Calu3 (cell line): ENCODE measurements around the gene KIF19. TPM values are rescaled to one million over a fixed set of nuclear protein-coding genes. Genes with fewer than 3 reads are reported as not detected.

Experiments
- BruUV-seq: library from RNA; stranded (reverse); fragments of 400-500 nt; replicated peaks from 2 replicates; lab custom pipeline; 2021; lab: Mats Ljungman, UMichigan
- CTCF ChIA-PET: fragments of 300-600 bp; sonication (Branson Sonifier 250); formaldehyde crosslinking; loops from one replicate; lab custom pipeline; 2022; ENCODE audit warnings: antibody characterized with exemption; lab: Charles Lee
- DNase-seq: peaks from one replicate; pipeline ENCODE4 v3.0.0; 2022
- H3K27ac Mint-ChIP-seq: one replicate; pipeline ENCODE4 v1.8.0; 2022; ENCODE audit warnings: mixed read lengths; ENCODE audit not compliant: unreplicated experiment
- H3K27me3 Mint-ChIP-seq: one replicate; pipeline ENCODE4 v1.8.0; 2022; ENCODE audit warnings: mixed read lengths; ENCODE audit not compliant: unreplicated experiment
- H3K36me3 Mint-ChIP-seq: one replicate; pipeline ENCODE4 v1.8.0; 2022; ENCODE audit warnings: mild to moderate bottlenecking, moderate library complexity, mixed read lengths; ENCODE audit not compliant: insufficient read depth, unreplicated experiment
- H3K4me1 Mint-ChIP-seq: one replicate; pipeline ENCODE4 v1.8.0; 2022; ENCODE audit warnings: mild to moderate bottlenecking, low read depth, mixed read lengths; ENCODE audit not compliant: unreplicated experiment
- H3K4me3 Mint-ChIP-seq: one replicate; pipeline ENCODE4 v1.8.0; 2022; ENCODE audit warnings: mild to moderate bottlenecking, low read depth, moderate library complexity, mixed read lengths; ENCODE audit not compliant: unreplicated experiment
- H3K9me3 Mint-ChIP-seq: one replicate; pipeline ENCODE4 v1.8.0; 2022; ENCODE audit warnings: low read depth, mixed read lengths; ENCODE audit not compliant: unreplicated experiment
- intact Hi-C: fragments of 100-400 bp; cut with micrococcal nuclease; formaldehyde crosslinking; loops from one replicate; pipeline ENCODE4 v1.10.0; 2022; ENCODE audit not compliant: unreplicated experiment
- total RNA-seq: library from RNA; stranded (reverse); gene quantifications from 2 replicates; pipeline ENCODE4 v1.2.3, GENCODE V29; 2022
- TF ChIP-seq, protein P1 (sequence below): fragments of 200-600 bp; IDR thresholded peaks from one replicate; pipeline ENCODE4 v1.8.0; 2022; ENCODE audit warnings: antibody characterized with exemption; ENCODE audit not compliant: unreplicated experiment

Gene KIF19
- total RNA-seq, 1 experiment from 2014 or later, result not detected

GRCh38 chr17:74305865-74306654 lies 20.0 kb upstream of the KIF19 start:
- intact Hi-C loops, result no loop called here
- Mint-ChIP-seq H3K4me1 (no peaks in the 10 kb centered on the region), H3K4me3 (no peak overlapping the region), H3K27ac (no peak overlapping the region), H3K27me3 (peaks cover 51% of the 10 kb centered on the region), H3K9me3 (no peaks in the 10 kb centered on the region), H3K36me3 (no peaks in the 10 kb centered on the region)
- CTCF ChIA-PET, result interaction anchor here (0.7 kb wide), 1 partner anchor 10 kb away, joined by 3 read pairs; no protein-coding TSS in a partner anchor
- no peak for DNase-seq
- TF ChIP-seq, protein P1, sequence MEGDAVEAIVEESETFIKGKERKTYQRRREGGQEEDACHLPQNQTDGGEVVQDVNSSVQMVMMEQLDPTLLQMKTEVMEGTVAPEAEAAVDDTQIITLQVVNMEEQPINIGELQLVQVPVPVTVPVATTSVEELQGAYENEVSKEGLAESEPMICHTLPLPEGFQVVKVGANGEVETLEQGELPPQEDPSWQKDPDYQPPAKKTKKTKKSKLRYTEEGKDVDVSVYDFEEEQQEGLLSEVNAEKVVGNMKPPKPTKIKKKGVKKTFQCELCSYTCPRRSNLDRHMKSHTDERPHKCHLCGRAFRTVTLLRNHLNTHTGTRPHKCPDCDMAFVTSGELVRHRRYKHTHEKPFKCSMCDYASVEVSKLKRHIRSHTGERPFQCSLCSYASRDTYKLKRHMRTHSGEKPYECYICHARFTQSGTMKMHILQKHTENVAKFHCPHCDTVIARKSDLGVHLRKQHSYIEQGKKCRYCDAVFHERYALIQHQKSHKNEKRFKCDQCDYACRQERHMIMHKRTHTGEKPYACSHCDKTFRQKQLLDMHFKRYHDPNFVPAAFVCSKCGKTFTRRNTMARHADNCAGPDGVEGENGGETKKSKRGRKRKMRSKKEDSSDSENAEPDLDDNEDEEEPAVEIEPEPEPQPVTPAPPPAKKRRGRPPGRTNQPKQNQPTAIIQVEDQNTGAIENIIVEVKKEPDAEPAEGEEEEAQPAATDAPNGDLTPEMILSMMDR, result no peak
- BruUV-seq, result no TSS peak

DNA sequence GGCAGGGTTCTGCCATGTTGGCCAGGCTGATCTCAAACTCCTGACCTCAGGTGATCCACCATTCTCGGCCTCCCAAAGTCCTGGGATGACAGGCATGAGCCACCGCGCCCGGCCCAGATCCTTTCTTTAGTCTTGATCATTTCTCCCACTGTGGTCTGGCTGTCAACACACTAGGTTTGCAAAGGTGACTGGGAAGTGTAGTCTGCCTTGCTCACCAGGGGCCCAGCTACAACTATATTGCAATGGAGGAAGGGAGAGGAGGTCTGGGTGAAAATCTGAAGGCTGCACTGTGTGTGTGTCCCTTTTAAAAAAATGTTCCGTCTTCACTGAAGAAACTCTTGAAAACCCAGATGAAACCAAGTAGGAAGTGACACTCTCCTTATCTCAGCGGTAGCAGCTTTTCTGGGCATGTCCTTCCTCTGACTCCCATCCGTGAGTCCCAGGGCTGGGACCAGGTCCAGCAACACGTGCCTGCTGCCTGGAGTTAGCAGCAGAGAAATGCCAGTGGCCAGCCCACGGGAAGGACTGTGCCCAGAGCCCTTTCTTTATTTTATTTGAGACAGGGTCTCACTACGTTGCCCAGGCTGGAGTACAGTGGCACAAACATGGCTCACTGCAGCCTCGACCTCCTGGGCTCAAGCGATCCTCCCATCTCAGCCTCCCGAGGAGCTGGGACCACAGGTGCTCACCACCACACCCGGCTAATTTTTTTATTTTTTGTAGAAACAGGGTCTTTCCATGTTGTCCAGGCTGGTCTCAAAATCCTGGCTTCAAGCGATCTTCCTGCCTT lies 17.8 kb upstream of the KIF19 start:
- intact Hi-C loops, result no loop called here
- no peaks in the 10 kb centered on the region for H3K4me1 Mint-ChIP-seq
- CTCF ChIA-PET, result no interaction called here

DNA sequence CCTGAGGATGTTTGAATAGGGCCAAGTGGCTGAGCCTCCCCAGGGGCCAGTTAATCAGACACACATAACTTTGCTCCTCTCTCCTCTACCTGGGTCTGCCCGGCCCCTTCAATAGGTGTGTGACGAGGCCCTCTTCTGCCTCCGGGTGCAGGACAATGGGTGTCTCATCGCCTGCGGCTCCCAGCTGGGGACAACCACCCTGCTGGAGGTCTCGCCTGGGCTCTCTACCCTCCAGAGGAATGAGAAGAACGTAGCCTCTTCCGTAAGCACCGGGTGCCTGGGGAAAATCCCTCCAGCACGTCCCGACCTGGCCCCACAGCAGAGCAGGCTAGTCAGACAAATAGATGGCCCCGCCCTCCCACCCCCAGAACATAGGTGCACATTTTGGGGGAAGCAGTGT lies 16.1 kb upstream of the KIF19 start:
- CTCF ChIA-PET, result interaction anchor here (1.5 kb wide), 1 partner anchor 9 kb away, joined by 4 read pairs; no protein-coding TSS in a partner anchor

More for the DNA sequence above, 17.8 kb upstream of the KIF19 start:
- H3K27ac Mint-ChIP-seq, result no peak overlapping the region
- TF ChIP-seq, protein P1, result no peak
- H3K27me3 Mint-ChIP-seq, result peaks cover 60% of the 10 kb centered on the region
- H3K4me3 Mint-ChIP-seq, result no peak overlapping the region
- DNase-seq, result no peak
- H3K9me3 Mint-ChIP-seq, result peaks cover 2% of the 10 kb centered on the region
- no peaks in the 10 kb centered on the region for H3K36me3 Mint-ChIP-seq
- no TSS peak for BruUV-seq

GRCh38 chr17:74314877-74315276 lies 11.1 kb upstream of the KIF19 start:
- H3K27ac Mint-ChIP-seq, result no peak overlapping the region
- intact Hi-C loops, result no loop called here
- no peaks in the 10 kb centered on the region for H3K36me3 Mint-ChIP-seq
- H3K4me1 Mint-ChIP-seq, result no peaks in the 10 kb centered on the region
- H3K9me3 Mint-ChIP-seq, result peaks cover 2% of the 10 kb centered on the region
- CTCF ChIA-PET, result no interaction called here
- TF ChIP-seq, protein P1, result no peak
- no peak overlapping the region for H3K4me3 Mint-ChIP-seq
- no TSS peak for BruUV-seq
- DNase-seq, result no peak
- H3K27me3 Mint-ChIP-seq, result peaks cover 63% of the 10 kb centered on the region

More for the DNA sequence above, 16.1 kb upstream of the KIF19 start:
- intact Hi-C loops, result no loop called here
- Mint-ChIP-seq H3K27ac (no peak overlapping the region), H3K4me1 (no peaks in the 10 kb centered on the region), H3K27me3 (peaks cover 70% of the 10 kb centered on the region), H3K36me3 (no peaks in the 10 kb centered on the region), H3K9me3 (peaks cover 2% of the 10 kb centered on the region), H3K4me3 (no peak overlapping the region)
- TF ChIP-seq, protein P1, result no peak
- DNase-seq, result peak; percentile 29
- BruUV-seq, result no TSS peak
